Suprapubic skin (tissue), 4 donors: ENCODE measurements around the gene CFAP206. TPM values are rescaled to one million over a fixed set of nuclear protein-coding genes. Genes with fewer than 3 reads are reported as not detected.

Experiments used
- DNase-seq, 2 donors: peaks; one replicate each; pipeline ENCODE4 v3.0.0-alpha.2; 2019; ENCODE audit warnings: low spot score in 2 of 2
- H3K27ac ChIP-seq: fragments of 200-600 bp; sonication (generic); one replicate; pipeline ENCODE4 v1.5.1; 2019
- H3K27me3 ChIP-seq: fragments of 200-600 bp; sonication (generic); one replicate; pipeline ENCODE4 v1.5.1; 2019
- H3K36me3 ChIP-seq: fragments of 200-600 bp; sonication (generic); one replicate; pipeline ENCODE4 v1.5.1; 2019
- H3K4me1 ChIP-seq: fragments of 200-600 bp; sonication (generic); one replicate; pipeline ENCODE4 v1.5.1; 2019
- H3K4me3 ChIP-seq: fragments of 200-600 bp; sonication (generic); one replicate; pipeline ENCODE4 v1.5.1; 2019; ENCODE audit warnings: mild to moderate bottlenecking
- H3K9me3 ChIP-seq: fragments of 200-600 bp; sonication (generic); one replicate; pipeline ENCODE4 v1.5.1; 2019
- CTCF ChIP-seq, 2 donors: fragments of 200-600 bp in 1 of 2; fragments of 450-650 bp in 1 of 2; sonication (generic) in 1 of 2; IDR thresholded peaks; one replicate each; pipeline ENCODE4 v1.5.1; 2016 to 2019; ENCODE audit warnings: antibody characterized with exemption in 2 of 2, mild to moderate bottlenecking in 1 of 2, moderate library complexity in 1 of 2
- EP300 ChIP-seq: sonication (generic); formaldehyde crosslinking; IDR thresholded peaks from one replicate; pipeline ENCODE4 v1.6.1; 2017; ENCODE audit warnings: antibody characterized with exemption
- POLR2A ChIP-seq, 2 donors: fragments of 450-650 bp; IDR thresholded peaks; one replicate each; pipeline ENCODE4 v1.6.1; 2017; ENCODE audit warnings: antibody characterized with exemption in 2 of 2, mild to moderate bottlenecking in 2 of 2, moderate library complexity in 2 of 2
- POLR2AphosphoS5 ChIP-seq, 3 donors: sonication (generic); formaldehyde crosslinking; IDR thresholded peaks; one replicate each; pipeline ENCODE4 v1.6.1; 2017; ENCODE audit warnings: antibody characterized with exemption in 3 of 3
- WGBS: methylation state at CpG from one replicate; pipeline ENCODE4 v1.1.5; 2018; 5-methylcytosine and 5-hydroxymethylcytosine counted together
- total RNA-seq, 4 donors: library from RNA; depleted of rRNA; stranded (reverse); fragments of >200 nt; gene quantifications; one replicate each; pipeline ENCODE4 v1.1.0, GENCODE V29; 2016

Gene CFAP206
- total RNA-seq, 4 donors from 2014 or later = 0.21 to 0.85 TPM; not detected in 2

GRCh38 chr6:87420360-87420759 lies 12.6 kb downstream of the CFAP206 start:
- WGBS = 93% methylated on average over 5 of the region's 5 CpGs
- Histone ChIP-seq H3K36me3 (no peaks in the 10 kb centered on the region), H3K27me3 (no peaks in the 10 kb centered on the region), H3K4me1 (no peaks in the 10 kb centered on the region), H3K9me3 (no peaks in the 10 kb centered on the region), H3K27ac (no peak overlapping the region), H3K4me3 (no peak overlapping the region)
- TF ChIP-seq POLR2A (IDR thresholded peaks at IDR 0.05) (no peak), POLR2AphosphoS5 (IDR thresholded peaks at IDR 0.05) (no peak), EP300 (no peak), CTCF (IDR thresholded peaks at IDR 0.05) (no peak)
- DNase-seq = no peak

GRCh38 chr6:87421576-87421975 lies 13.8 kb downstream of the CFAP206 start:
- H3K36me3 ChIP-seq = no peaks in the 10 kb centered on the region
- 45% methylated on average over 2 of the region's 2 CpGs for whole genome bisulfite sequencing
- TF ChIP-seq POLR2AphosphoS5 (IDR thresholded peaks at IDR 0.05) (no peak), CTCF (IDR thresholded peaks at IDR 0.05) (no peak), EP300 (no peak), POLR2A (IDR thresholded peaks at IDR 0.05) (no peak)
- no peaks in the 10 kb centered on the region for H3K27me3 ChIP-seq
- H3K4me3 ChIP-seq = no peak overlapping the region
- no peaks in the 10 kb centered on the region for H3K9me3 ChIP-seq
- no peak for DNase-seq
- H3K4me1 ChIP-seq = no peaks in the 10 kb centered on the region
- no peak overlapping the region for H3K27ac ChIP-seq

GRCh38 chr6:87426789-87427188 lies 19.0 kb downstream of the CFAP206 start:
- no peak for TF ChIP-seq POLR2A (IDR thresholded peaks at IDR 0.05)
- no peak for TF ChIP-seq EP300
- TF ChIP-seq POLR2AphosphoS5 (IDR thresholded peaks at IDR 0.05) = no peak
- TF ChIP-seq CTCF (IDR thresholded peaks at IDR 0.05) = no peak
- H3K36me3 ChIP-seq = no peaks in the 10 kb centered on the region
- H3K4me3 ChIP-seq = no peak overlapping the region
- H3K27me3 ChIP-seq = no peaks in the 10 kb centered on the region
- no peak for DNase-seq
- 94% methylated on average over 4 of the region's 4 CpGs for WGBS
- H3K9me3 ChIP-seq = no peaks in the 10 kb centered on the region
- no peak overlapping the region for H3K27ac ChIP-seq
- H3K4me1 ChIP-seq = no peaks in the 10 kb centered on the region

GRCh38 chr6:87430499-87430898 lies 22.7 kb downstream of the CFAP206 start:
- Histone ChIP-seq H3K4me3 (no peak overlapping the region), H3K27me3 (no peaks in the 10 kb centered on the region), H3K36me3 (no peaks in the 10 kb centered on the region), H3K4me1 (no peaks in the 10 kb centered on the region), H3K9me3 (no peaks in the 10 kb centered on the region), H3K27ac (no peak overlapping the region)
- no peak for DNase-seq
- 77% methylated on average over 3 of the region's 3 CpGs for WGBS
- TF ChIP-seq EP300 = no peak
- TF ChIP-seq POLR2AphosphoS5 (IDR thresholded peaks at IDR 0.05) = no peak
- TF ChIP-seq CTCF (IDR thresholded peaks at IDR 0.05) = no peak
- no peak for TF ChIP-seq POLR2A (IDR thresholded peaks at IDR 0.05)

GRCh38 chr6:87431263-87431662 lies 23.5 kb downstream of the CFAP206 start:
- no peak for TF ChIP-seq CTCF (IDR thresholded peaks at IDR 0.05)
- no peak for TF ChIP-seq POLR2A (IDR thresholded peaks at IDR 0.05)
- TF ChIP-seq POLR2AphosphoS5 (IDR thresholded peaks at IDR 0.05) = no peak
- TF ChIP-seq EP300 = no peak
- Histone ChIP-seq H3K27me3 (no peaks in the 10 kb centered on the region), H3K9me3 (no peaks in the 10 kb centered on the region), H3K4me3 (no peak overlapping the region), H3K4me1 (no peaks in the 10 kb centered on the region), H3K36me3 (no peaks in the 10 kb centered on the region), H3K27ac (no peak overlapping the region)
- WGBS = 79% methylated on average over 5 of the region's 5 CpGs
- DNase-seq = no peak
